BE2C (cell line): ENCODE results near the gene MGAT5.

ENCODE experiments used
- DNase-seq: peaks from one replicate; pipeline ENCODE4 v3.0.0-alpha.2; 2020
- H3K27me3 ChIP-seq: fragments of 250-450 bp; sonication (Bioruptor Pico); 2 replicates; pipeline ENCODE4 v1.5.1; 2020; ENCODE audit warnings: mild to moderate bottlenecking
- H3K36me3 ChIP-seq: fragments of 250-450 bp; sonication (Bioruptor Pico); 2 replicates; pipeline ENCODE4 v1.5.1; 2020; ENCODE audit warnings: mild to moderate bottlenecking
- H3K4me1 ChIP-seq: fragments of 250-450 bp; sonication (Bioruptor Pico); 2 replicates; pipeline ENCODE4 v1.5.1; 2020
- H3K4me3 ChIP-seq: 2 replicates; pipeline ENCODE4 v1.5.1; 2011; ENCODE audit warnings: low read depth, low read length
- H3K9me3 ChIP-seq: fragments of 250-450 bp; sonication (Bioruptor Pico); 2 replicates; pipeline ENCODE4 v1.5.1; 2020
- CTCF ChIP-seq: IDR thresholded peaks from 2 replicates; pipeline ENCODE4 v1.5.1; 2012; ENCODE audit warnings: mild to moderate bottlenecking, low read depth, low read length

The MGAT5 gene

GRCh38 chr2:134304394-134305108 lies 50.7 kb downstream of the MGAT5 start:
- Histone ChIP-seq H3K36me3 (no peaks in the 10 kb centered on the region), H3K4me3 (no peak overlapping the region), H3K27me3 (no peaks in the 10 kb centered on the region), H3K9me3 (no peaks in the 10 kb centered on the region), H3K4me1 (peaks cover 17% of the 10 kb centered on the region)
- no peak for TF ChIP-seq CTCF
- DNase-seq = no peak

- no peaks in the 10 kb centered on the region for H3K27me3 ChIP-seq
- H3K4me1 ChIP-seq = peaks cover 13% of the 10 kb centered on the region
- no peak for DNase-seq
- TF ChIP-seq CTCF = no peak
- no peaks in the 10 kb centered on the region for H3K9me3 ChIP-seq
- no peak overlapping the region for H3K4me3 ChIP-seq
- H3K36me3 ChIP-seq = no peaks in the 10 kb centered on the region
Measured at GRCh38 chr2:134305109-134305491, 51.2 kb downstream of the MGAT5 start.

GRCh38 chr2:134306521-134306920 lies 52.6 kb downstream of the MGAT5 start:
- Histone ChIP-seq H3K4me3 (no peak overlapping the region), H3K4me1 (peaks cover 16% of the 10 kb centered on the region), H3K27me3 (no peaks in the 10 kb centered on the region), H3K9me3 (no peaks in the 10 kb centered on the region), H3K36me3 (no peaks in the 10 kb centered on the region)
- DNase-seq = no peak
- no peak for TF ChIP-seq CTCF

- Histone ChIP-seq H3K9me3 (no peaks in the 10 kb centered on the region), H3K27me3 (no peaks in the 10 kb centered on the region), H3K4me3 (no peak overlapping the region), H3K4me1 (peaks cover 11% of the 10 kb centered on the region; the same call in 1 of the 2 replicates), H3K36me3 (no peaks in the 10 kb centered on the region)
- DNase-seq = no peak
- TF ChIP-seq CTCF = no peak
Measured at GRCh38 chr2:134307334-134307733, 53.5 kb downstream of the MGAT5 start.

- no peak for DNase-seq
- TF ChIP-seq CTCF = no peak
- H3K4me1 ChIP-seq = peaks cover 11% of the 10 kb centered on the region; the same call in 1 of the 2 replicates
- H3K4me3 ChIP-seq = no peak overlapping the region
- H3K36me3 ChIP-seq = no peaks in the 10 kb centered on the region
- H3K9me3 ChIP-seq = no peaks in the 10 kb centered on the region
- no peaks in the 10 kb centered on the region for H3K27me3 ChIP-seq
Measured at GRCh38 chr2:134308474-134309385, 54.9 kb downstream of the MGAT5 start.
